Measurements from ENCODE around the gene TDRD7.

DNA sequence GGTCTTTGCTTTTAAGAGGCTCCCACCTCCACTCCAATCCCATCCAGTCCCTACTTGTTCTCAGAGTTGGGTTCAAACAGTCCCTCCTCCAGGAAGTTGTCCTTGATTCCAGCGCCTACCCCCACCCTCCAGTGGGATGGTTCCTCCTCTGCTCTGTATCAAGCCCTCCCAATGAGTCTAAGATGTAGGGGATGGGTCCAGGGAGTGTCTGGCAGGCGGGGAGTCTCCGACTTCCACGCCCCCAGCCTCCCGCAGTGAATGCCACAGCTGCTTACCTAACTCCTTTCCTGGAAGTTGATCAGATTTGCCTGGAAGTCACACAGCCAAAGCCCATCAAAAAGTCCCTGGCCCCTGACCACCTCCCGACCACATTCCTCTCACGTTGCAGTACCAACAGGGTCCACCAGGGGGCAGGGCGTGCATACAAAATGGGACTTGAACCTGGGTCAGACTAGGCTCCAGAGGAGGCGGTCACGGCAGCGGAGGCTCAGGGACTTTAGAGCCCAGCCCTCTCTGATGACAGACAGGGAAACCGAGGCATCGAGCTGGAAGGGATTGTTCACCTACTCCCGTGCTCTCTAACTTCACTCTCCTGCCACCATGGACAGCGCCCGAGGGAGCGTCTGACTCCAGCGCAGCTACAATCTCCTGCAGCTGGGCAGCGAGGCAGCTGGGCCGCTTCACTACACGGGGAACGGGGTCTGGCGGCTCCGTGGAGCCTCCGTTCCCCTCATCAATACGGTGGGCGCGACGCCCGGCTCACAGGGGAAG, 25.0 kb upstream of the TDRD7 start:
- TF ChIP-seq, protein P1, sequence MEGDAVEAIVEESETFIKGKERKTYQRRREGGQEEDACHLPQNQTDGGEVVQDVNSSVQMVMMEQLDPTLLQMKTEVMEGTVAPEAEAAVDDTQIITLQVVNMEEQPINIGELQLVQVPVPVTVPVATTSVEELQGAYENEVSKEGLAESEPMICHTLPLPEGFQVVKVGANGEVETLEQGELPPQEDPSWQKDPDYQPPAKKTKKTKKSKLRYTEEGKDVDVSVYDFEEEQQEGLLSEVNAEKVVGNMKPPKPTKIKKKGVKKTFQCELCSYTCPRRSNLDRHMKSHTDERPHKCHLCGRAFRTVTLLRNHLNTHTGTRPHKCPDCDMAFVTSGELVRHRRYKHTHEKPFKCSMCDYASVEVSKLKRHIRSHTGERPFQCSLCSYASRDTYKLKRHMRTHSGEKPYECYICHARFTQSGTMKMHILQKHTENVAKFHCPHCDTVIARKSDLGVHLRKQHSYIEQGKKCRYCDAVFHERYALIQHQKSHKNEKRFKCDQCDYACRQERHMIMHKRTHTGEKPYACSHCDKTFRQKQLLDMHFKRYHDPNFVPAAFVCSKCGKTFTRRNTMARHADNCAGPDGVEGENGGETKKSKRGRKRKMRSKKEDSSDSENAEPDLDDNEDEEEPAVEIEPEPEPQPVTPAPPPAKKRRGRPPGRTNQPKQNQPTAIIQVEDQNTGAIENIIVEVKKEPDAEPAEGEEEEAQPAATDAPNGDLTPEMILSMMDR (IDR thresholded peaks at IDR 0.05; ENCODE audit: low read length), result peak; percentile 94
- TF ChIP-seq EZH2 (IDR thresholded peaks at IDR 0.05; ENCODE audit: borderline replicate concordance, low read length), result no peak

All from OCI-LY1 (cell line).